Aorta (tissue), 5 donors: ENCODE results near the gene EIF3L. TPM values are rescaled to one million over a fixed set of nuclear protein-coding genes. Genes with fewer than 3 reads are reported as not detected.
"Not testable (repeated sequence)": the region's sequence is repeated elsewhere in the genome, so short reads cannot be mapped to it uniquely, and the experiment has no call there.

Experiments
- ATAC-seq: fragments of 200-7000 bp; cut with Tn5 transposase; one replicate; pipeline ENCODE4 v1.9.1; 2022; ENCODE audit warnings: moderate library complexity; ENCODE audit not compliant: low FRiP score
- DNase-seq, 2 donors: peaks; one replicate each; pipeline ENCODE4 v3.0.0-alpha.2; 2020
- H3K27ac ChIP-seq, 2 donors: one replicate each; pipeline ENCODE4 v1.5.1; 2013; ENCODE audit warnings: low read length in 2 of 2, mild to moderate bottlenecking in 2 of 2, moderate library complexity in 2 of 2, control low read depth in 1 of 2, inconsistent platforms in 1 of 2, low read depth in 1 of 2
- H3K27me3 ChIP-seq, 2 donors: one replicate each; pipeline ENCODE4 v1.6.1; 2013; ENCODE audit warnings: control low read depth in 1 of 2, low read length in 1 of 2, mild to moderate bottlenecking in 1 of 2, moderate library complexity in 1 of 2; ENCODE audit not compliant: insufficient read depth in 2 of 2, control insufficient read depth in 1 of 2
- H3K36me3 ChIP-seq, 2 donors: one replicate each; pipeline ENCODE4 v1.6.1; 2013; ENCODE audit warnings: control low read depth in 1 of 2, low read length in 1 of 2, mild to moderate bottlenecking in 1 of 2; ENCODE audit not compliant: insufficient read depth in 2 of 2, control insufficient read depth in 1 of 2
- H3K4me1 ChIP-seq, 2 donors: one replicate each; pipeline ENCODE4 v1.6.1; 2013; ENCODE audit warnings: low read length in 2 of 2, control low read depth in 1 of 2, mild to moderate bottlenecking in 1 of 2, moderate library complexity in 1 of 2; ENCODE audit not compliant: insufficient read depth in 2 of 2, control insufficient read depth in 1 of 2
- H3K4me3 ChIP-seq, 2 donors: one replicate each; pipeline ENCODE4 v1.5.1; 2013; ENCODE audit warnings: low read length in 2 of 2, control low read depth in 1 of 2, mild to moderate bottlenecking in 1 of 2
- H3K9me3 ChIP-seq: one replicate; pipeline ENCODE4 v1.6.1; 2013; ENCODE audit warnings: mild to moderate bottlenecking, low read length; ENCODE audit not compliant: control insufficient read depth
- WGBS, 2 donors: extraction: QIAGEN DNeasy Blood & Tissue Kit; methylation state at CpG; one replicate each; pipeline ENCODE4 v1.1.7; 2013; 5-methylcytosine and 5-hydroxymethylcytosine counted together
- intact Hi-C, 2 donors: fragments of 100-400 bp; cut with DNase I; formaldehyde crosslinking; loops; one replicate each; pipeline versions ENCODE4 v1.14.2 to v1.15.0; 2022
- long read RNA-seq, 2 donors: library from polyadenylated mRNA; unstranded; transcript quantifications; one replicate each; pipeline ENCODE4 v2.0.0, GENCODE V29; 2020 to 2021
- polyA plus RNA-seq, 2 donors: library from polyadenylated mRNA; stranded (reverse); fragments of 200-250 nt; gene quantifications; one replicate each; pipeline ENCODE4 v1.2.3, GENCODE V29; 2013
- total RNA-seq, 2 donors: library from RNA; stranded (reverse); fragmentation: NEBNext Ultra II Directional; extraction: Animal tissue kit (Norgen Biotek cat#: 25700); gene quantifications; one replicate each; pipeline ENCODE4 v1.2.1, GENCODE V29; 2021
- donor health status: healthy with polysubstance abuse.
- donor health status: Bipolar disorder and iron deficiency.
- donor health status: DM: no; HTN: no; CAD: no.
- donor health status: DM: no; HTN: no; CAD: no.
- donor health status: DM: yes; HTN: yes; CAD: no.

The EIF3L gene
- total RNA-seq (100 to 1,000 TPM; 276 to 356 TPM), polyA plus RNA-seq (100 to 1,000 TPM; 307 to 366 TPM)
- long read RNA-seq, donor 1, transcript EIF3L-203 (13 exons, 3,220 nt), result major isoform, 1,572 of 1,810 reads
- long read RNA-seq, donor 1, partial matches to known transcripts, result 72 of 1,810 reads
- long read RNA-seq, donor 1, other reads (novel, unspliced or antisense), result 162 of 1,810 reads
- long read RNA-seq, donor 2, transcript EIF3L-203 (13 exons, 3,220 nt), result major isoform, 138 of 175 reads
- long read RNA-seq, donor 2, partial matches to known transcripts, result 25 of 175 reads
- long read RNA-seq, donor 2, other reads (novel, unspliced or antisense), result 10 of 175 reads

GRCh38 chr22:37849089-37849751, at the start of gene EIF3L:
TSS of gene EIF3L (plus strand) at chr22:37849419. CDS start at chr22:37849450, 31 bp downstream.
- no peaks in the 10 kb centered on the region for H3K4me1 ChIP-seq
- H3K4me3 ChIP-seq, result peak within 1 kb of the TSS; percentile 60 to 68
- peak; percentile 95 for ATAC-seq
- peak within 1 kb of the TSS in 1 of 2 donors; percentile 75 for H3K27ac ChIP-seq
- peaks cover 0 to 10% of the 10 kb centered on the region in 2 donors for H3K36me3 ChIP-seq
- H3K27me3 ChIP-seq, result no peaks in the 10 kb centered on the region
- peak; percentile 94 to 97 for DNase-seq
- 0 to 1% methylated on average over 49 of the region's 49 CpGs for WGBS, 2 donors
- intact Hi-C loops, result no loop called here
- no peaks in the 10 kb centered on the region for H3K9me3 ChIP-seq

GRCh38 chr22:37799979-37800378, 49.2 kb upstream of the EIF3L start:
- H3K4me3 ChIP-seq, H3K27me3 ChIP-seq, H3K27ac ChIP-seq, H3K9me3 ChIP-seq, DNase-seq, H3K4me1 ChIP-seq, H3K36me3 ChIP-seq, intact Hi-C loops, ATAC-seq: not testable (repeated sequence)
- 65 to 69% methylated on average over 9 of the region's 9 CpGs for WGBS, 2 donors

- ATAC-seq, result no peak
- Histone ChIP-seq H3K4me1 (peaks cover 0 to 4% of the 10 kb centered on the region in 2 donors), H3K27ac (no peak overlapping the region), H3K36me3 (no peaks in the 10 kb centered on the region), H3K9me3 (no peaks in the 10 kb centered on the region), H3K27me3 (no peaks in the 10 kb centered on the region), H3K4me3 (peak overlapping the region in 1 of 2 donors; percentile 34)
- DNase-seq, result no peak
- intact Hi-C loops, result no loop called here
- WGBS, 2 donors, result 2 to 3% methylated on average over 13 of the region's 13 CpGs
Measured at GRCh38 chr22:37801946-37802309, 47.3 kb upstream of the EIF3L start.

- H3K9me3 ChIP-seq, result no peaks in the 10 kb centered on the region
- intact Hi-C loops, result no loop called here
- H3K27ac ChIP-seq, result no peak overlapping the region
- WGBS, 2 donors, result 4% methylated on average over 57 to 63 of the region's 63 CpGs
- peak overlapping the region; percentile 27 to 34 for H3K4me3 ChIP-seq
- no peaks in the 10 kb centered on the region for H3K27me3 ChIP-seq
- ATAC-seq, result peak; percentile 4
- DNase-seq, result peak; percentile 79 to 83
- H3K36me3 ChIP-seq, result no peaks in the 10 kb centered on the region
- H3K4me1 ChIP-seq, result peaks cover 0 to 4% of the 10 kb centered on the region in 2 donors
Measured at GRCh38 chr22:37802310-37803194, 46.7 kb upstream of the EIF3L start.

- WGBS, 2 donors, result 55 to 63% methylated on average over 16 of the region's 16 CpGs
- Histone ChIP-seq H3K4me1 (peaks cover 0 to 4% of the 10 kb centered on the region in 2 donors), H3K4me3 (no peak overlapping the region), H3K27me3 (no peaks in the 10 kb centered on the region), H3K36me3 (no peaks in the 10 kb centered on the region), H3K9me3 (no peaks in the 10 kb centered on the region), H3K27ac (no peak overlapping the region)
- intact Hi-C loops, result no loop called here
- ATAC-seq, result no peak
- DNase-seq, result no peak
Measured at GRCh38 chr22:37803195-37803638, 46.0 kb upstream of the EIF3L start.

- Histone ChIP-seq H3K4me1 (peaks cover 0 to 4% of the 10 kb centered on the region in 2 donors), H3K27ac (no peak overlapping the region), H3K36me3 (no peaks in the 10 kb centered on the region), H3K4me3 (no peak overlapping the region), H3K9me3 (no peaks in the 10 kb centered on the region), H3K27me3 (no peaks in the 10 kb centered on the region)
- no peak for DNase-seq
- ATAC-seq, result no peak
- WGBS, 2 donors, result 63% methylated on average over 34 of the region's 34 CpGs
- intact Hi-C loops, result no loop called here
Measured at GRCh38 chr22:37803639-37804351, 45.4 kb upstream of the EIF3L start.

- H3K4me3 ChIP-seq, result peak overlapping the region; percentile 30 to 75
- H3K36me3 ChIP-seq, result no peaks in the 10 kb centered on the region
- ATAC-seq (no peak), DNase-seq (no peak)
- H3K27ac ChIP-seq, result no peak overlapping the region
- H3K9me3 ChIP-seq, result no peaks in the 10 kb centered on the region
- WGBS, 2 donors, result 3 to 7% methylated on average over 12 to 29 of the region's 29 CpGs
- intact Hi-C loops, result no loop called here
- no peaks in the 10 kb centered on the region for H3K27me3 ChIP-seq
- peaks cover 0 to 4% of the 10 kb centered on the region in 2 donors for H3K4me1 ChIP-seq
Measured at GRCh38 chr22:37804352-37804880, 44.8 kb upstream of the EIF3L start.
